Body of pancreas (tissue), 4 donors: Measurements from ENCODE around the gene C7orf57. TPM values are rescaled to one million over a fixed set of nuclear protein-coding genes. Genes with fewer than 3 reads are reported as not detected.

Source experiments
- ATAC-seq: fragments of 150-250 bp; one replicate; pipeline ENCODE4 v1.9.1; 2016
- DNase-seq, 4 donors: peaks; one replicate each; pipeline ENCODE4 v3.0.0-alpha.2; 2019
- H3K27ac ChIP-seq, 4 donors: fragments of 200-600 bp; sonication (generic); 1 replicate in 3 of 4; 2 replicates in 1 of 4; pipeline versions ENCODE4 v1.5.1 to v1.6.1; 2016 to 2019; ENCODE audit warnings: mild to moderate bottlenecking in 1 of 4, mixed read lengths in 1 of 4, moderate library complexity in 1 of 4
- H3K27me3 ChIP-seq, 2 donors: fragments of 200-600 bp; sonication (generic); one replicate each; pipeline ENCODE4 v1.6.0; 2016; ENCODE audit warnings: mild to moderate bottlenecking in 1 of 2
- H3K36me3 ChIP-seq, 2 donors: fragments of 200-600 bp; sonication (generic); replicated peaks in 1 of 2; 2 replicates each; pipeline ENCODE4 v1.5.1; 2016; ENCODE audit warnings: low read depth in 2 of 2; ENCODE audit not compliant: insufficient read depth in 1 of 2
- H3K4me1 ChIP-seq: fragments of 200-600 bp; sonication (generic); one replicate; pipeline ENCODE4 v1.6.0; 2016
- H3K4me3 ChIP-seq, 2 donors: fragments of 200-600 bp; sonication (generic); 1 replicate in 1 of 2; 2 replicates in 1 of 2; pipeline ENCODE4 v1.5.1; 2016 to 2019
- H3K9me3 ChIP-seq, 3 donors: fragments of 200-600 bp; sonication (generic); 1 replicate in 2 of 3; 2 replicates in 1 of 3; pipeline ENCODE4 v1.5.1; 2016
- CTCF ChIP-seq, 7 experiments: fragments of 450-650 bp in 4 of 7; fragments of 200-600 bp in 3 of 7; sonication (generic) in 3 of 7; IDR thresholded peaks; one replicate each; pipeline ENCODE4 v1.5.1; 2016 to 2019; ENCODE audit warnings: antibody characterized with exemption in 7 of 7
- POLR2A ChIP-seq, 3 donors: fragments of 450-650 bp; IDR thresholded peaks; one replicate each; pipeline ENCODE4 v1.6.1; 2016; ENCODE audit warnings: antibody characterized with exemption in 3 of 3, mild to moderate bottlenecking in 2 of 3
- WGBS, 2 donors: methylation state at CpG; one replicate each; pipeline ENCODE4 v1.1.5; 2017; 5-methylcytosine and 5-hydroxymethylcytosine counted together
- intact Hi-C: fragments of 100-400 bp; cut with DNase I; formaldehyde crosslinking; loops from one replicate; pipeline ENCODE4 v1.15.1; 2023
- total RNA-seq, 2 donors: library from RNA; depleted of rRNA; stranded (reverse); fragments of >200 nt; gene quantifications; one replicate each; pipeline ENCODE4 v1.1.0, GENCODE V29; 2016

C7orf57 gene
- total RNA-seq, 2 donors from 2014 or later: 0.26 TPM; not detected in 1

- H3K36me3 ChIP-seq: peaks cover 0 to 2% of the 10 kb centered on the region in 2 donors
- intact Hi-C loops: loop anchor here (5.0 kb wide), 1 partner anchor 123 kb away; no protein-coding TSS in a partner anchor
- H3K27ac ChIP-seq: no peak overlapping the region
- no peaks in the 10 kb centered on the region for H3K27me3 ChIP-seq
- DNase-seq (peak; percentile 82 to 89 (median 84)), ATAC-seq (peak; percentile 89)
- no peak overlapping the region for H3K4me3 ChIP-seq
- H3K4me1 ChIP-seq: peaks cover 7% of the 10 kb centered on the region
- H3K9me3 ChIP-seq: no peaks in the 10 kb centered on the region
- WGBS, 2 donors: 19 to 23% methylated on average over 9 of the region's 9 CpGs
- TF ChIP-seq CTCF (IDR thresholded peaks at IDR 0.05) (peak; percentile 94 to 98 (median 96)), POLR2A (IDR thresholded peaks at IDR 0.05) (no peak)
These were observed 74.7 kb downstream of the C7orf57 start for GRCh38 chr7:48109848-48110663.

- ATAC-seq (no peak), DNase-seq (no peak)
- WGBS, 2 donors: 63 to 67% methylated on average over 4 of the region's 4 CpGs
- H3K27me3 ChIP-seq: no peaks in the 10 kb centered on the region
- H3K4me1 ChIP-seq: peaks cover 7% of the 10 kb centered on the region
- peaks cover 0 to 2% of the 10 kb centered on the region in 2 donors for H3K36me3 ChIP-seq
- H3K4me3 ChIP-seq: no peak overlapping the region
- intact Hi-C loops: no loop called here
- H3K9me3 ChIP-seq: no peaks in the 10 kb centered on the region
- no peak overlapping the region for H3K27ac ChIP-seq
- TF ChIP-seq CTCF (IDR thresholded peaks at IDR 0.05) (no peak), POLR2A (IDR thresholded peaks at IDR 0.05) (no peak)
These were observed 75.5 kb downstream of the C7orf57 start for GRCh38 chr7:48110868-48111267.

Other genes with a start within 250 kb of the C7orf57 start
- gene PKD1L1, start 87.1 kb upstream of the C7orf57 start, total RNA-seq: 1 to 10 TPM in 1 of 2 donors, under 1 TPM in 1; 0.26 to 4.0 TPM
- 10 to 100 TPM; 15.2 to 16.9 TPM for gene HUS1, start 55.9 kb upstream of the C7orf57 start, total RNA-seq
- gene SUN3, start 6.4 kb upstream of the C7orf57 start, total RNA-seq: not detected
- gene UPP1, start 53.7 kb downstream of the C7orf57 start, total RNA-seq: 1 to 10 TPM; 7.3 to 9.9 TPM
- under 1 TPM; under 0.01 TPM for gene ABCA13, start 135.9 kb downstream of the C7orf57 start, total RNA-seq